Left lobe of liver (tissue), 2 donors: ENCODE data around the gene NUDT4B. TPM values are rescaled to one million over a fixed set of nuclear protein-coding genes. Genes with fewer than 3 reads are reported as not detected.
"Not testable (repeated sequence)": the region's sequence is repeated elsewhere in the genome, so short reads cannot be mapped to it uniquely, and the experiment has no call there.

Experiments used
- ATAC-seq: fragments of 200-7000 bp; cut with Tn5 transposase; one replicate; pipeline ENCODE4 v1.9.1; 2020; ENCODE audit warnings: mild to moderate bottlenecking, moderate library complexity
- DNase-seq: peaks from one replicate; pipeline ENCODE4 v3.0.0-alpha.2; 2020; ENCODE audit warnings: low spot score
- total RNA-seq: library from RNA; stranded (reverse); gene quantifications from one replicate; pipeline ENCODE4 v1.2.1, GENCODE V29; 2021
- donor health status: DM: no; HTN: no; CAD: no; lungs with moderate emphysema.
- donor health status: DM: no; HTN: yes; CAD: no.

Gene NUDT4B
- total RNA-seq, 1 donor from 2014 or later: 0.33 TPM

DNA sequence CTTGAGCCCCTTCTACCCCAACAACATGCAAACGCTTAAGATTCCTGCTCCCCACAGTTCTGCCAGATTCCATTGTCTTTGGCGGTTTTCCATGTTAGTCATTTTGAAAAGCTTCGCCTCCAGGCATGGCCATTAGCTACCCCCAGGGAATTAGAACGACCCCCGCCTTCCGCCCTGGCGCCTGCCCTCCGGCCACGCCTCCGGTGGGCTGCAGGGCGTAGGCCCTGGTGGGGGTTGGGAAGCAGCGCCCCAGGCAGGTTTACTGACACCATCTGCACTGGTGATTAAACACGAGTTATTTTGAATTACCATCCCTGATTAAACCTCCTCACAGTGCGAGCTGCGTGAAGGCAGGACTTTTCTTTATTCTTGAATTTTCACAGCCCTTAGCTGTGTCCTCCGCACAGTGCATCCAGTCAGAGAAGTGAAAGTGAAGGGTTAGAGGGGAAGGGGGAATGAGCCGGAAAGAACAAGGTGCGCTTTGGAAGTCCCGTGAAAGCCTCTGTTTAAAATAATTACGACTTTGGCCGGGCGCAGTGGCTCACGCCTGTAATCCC is 43.0 kb downstream of the NUDT4B start:
- ATAC-seq: peak; percentile 85
- DNase-seq: not testable (repeated sequence)

- DNase-seq, ATAC-seq: not testable (repeated sequence)
These were observed 45.3 kb downstream of the NUDT4B start for GRCh38 chr1:148793762-148794332.

Other genes with a start within 250 kb of the NUDT4B start
- gene NBPF14, start 152.8 kb upstream of the NUDT4B start, total RNA-seq: 21.6 TPM
- gene PDE4DIP, start 95.7 kb downstream of the NUDT4B start, total RNA-seq: 138 TPM